Cardiac muscle cell (in vitro differentiated cells and primary cell): Measurements from ENCODE around the gene LPP. TPM values are rescaled to one million over a fixed set of nuclear protein-coding genes. Genes with fewer than 3 reads are reported as not detected.
A peak's percentile ranks its signal among the peaks of the same experiment; 100 is the strongest.

Source experiments
- DNase-seq, 2 donors: peaks; one replicate each; pipeline versions ENCODE4 v3.0.0 to v3.0.0-alpha.2; 2010 to 2017; ENCODE audit warnings: low read depth in 1 of 2, low spot score in 1 of 2
- H3K27ac ChIP-seq: fragments of 200-600 bp; sonication (generic); 2 replicates; pipeline ENCODE4 v1.5.1; 2016
- H3K27me3 ChIP-seq: fragments of 200-600 bp; sonication (generic); 2 replicates; pipeline ENCODE4 v1.6.0; 2016; ENCODE audit warnings: control low read depth
- H3K36me3 ChIP-seq: fragments of 200-600 bp; sonication (generic); 2 replicates; pipeline ENCODE4 v1.5.1; 2016; ENCODE audit warnings: control low read depth
- H3K4me1 ChIP-seq: fragments of 200-600 bp; sonication (generic); 2 replicates; pipeline ENCODE4 v1.8.1; 2017; ENCODE audit warnings: low read depth, mild to moderate bottlenecking, mixed run types
- H3K4me3 ChIP-seq: fragments of 200-600 bp; sonication (generic); 2 replicates; pipeline ENCODE4 v1.5.1; 2016; ENCODE audit warnings: mild to moderate bottlenecking
- H3K9me3 ChIP-seq: fragments of 200-600 bp; sonication (generic); 2 replicates; pipeline ENCODE4 v1.5.1; 2017; ENCODE audit warnings: low read depth, mild to moderate bottlenecking, control low read depth
- CTCF ChIP-seq: IDR thresholded peaks from 2 replicates; pipeline ENCODE4 v1.5.1; 2012; ENCODE audit warnings: low read depth, mild to moderate bottlenecking, low read length
- polyA plus RNA-seq: library from polyadenylated mRNA; unstranded; fragments of >200 nt; fragmentation: Nextera tagmentation; extraction: Ambion mirVana; gene quantifications from 2 replicates; pipeline ENCODE4 v1.2.1, GENCODE V29; 2016
- total RNA-seq: library from RNA; depleted of rRNA; stranded (reverse); fragments of >200 nt; gene quantifications from 2 replicates; pipeline ENCODE4 v1.2.3, GENCODE V29; 2016

Gene LPP
- total and polyA plus RNA-seq, 2 experiments from 2014 or later: 21.4 to 45.2 TPM

GRCh38 chr3:188271226-188271914, 117.4 kb downstream of the LPP start:
- no peak for TF ChIP-seq CTCF
- peaks cover 59% of the 10 kb centered on the region for H3K4me1 ChIP-seq
- H3K4me3 ChIP-seq: no peak overlapping the region
- no peaks in the 10 kb centered on the region for H3K27me3 ChIP-seq
- no peaks in the 10 kb centered on the region for H3K9me3 ChIP-seq
- no peak for DNase-seq
- H3K36me3 ChIP-seq: no peaks in the 10 kb centered on the region
- H3K27ac ChIP-seq: peak overlapping the region; percentile 98

GRCh38 chr3:188272481-188273372, 118.8 kb downstream of the LPP start:
- TF ChIP-seq CTCF: no peak
- no peaks in the 10 kb centered on the region for H3K36me3 ChIP-seq
- peak overlapping the region; percentile 98 for H3K27ac ChIP-seq
- H3K4me3 ChIP-seq: no peak overlapping the region
- no peaks in the 10 kb centered on the region for H3K9me3 ChIP-seq
- peaks cover 51% of the 10 kb centered on the region for H3K4me1 ChIP-seq
- no peaks in the 10 kb centered on the region for H3K27me3 ChIP-seq
- DNase-seq: peak in 1 of 2 donors; percentile 54

- Histone ChIP-seq H3K27me3 (no peaks in the 10 kb centered on the region), H3K4me3 (no peak overlapping the region), H3K9me3 (no peaks in the 10 kb centered on the region), H3K27ac (peak overlapping the region; percentile 70), H3K36me3 (no peaks in the 10 kb centered on the region), H3K4me1 (peaks cover 44% of the 10 kb centered on the region)
- no peak for TF ChIP-seq CTCF
- peak in 1 of 2 donors; percentile 38 for DNase-seq
Measured at GRCh38 chr3:188274249-188274915, 120.4 kb downstream of the LPP start.

GRCh38 chr3:188276375-188276774, 122.4 kb downstream of the LPP start:
- H3K36me3 ChIP-seq: no peaks in the 10 kb centered on the region
- no peaks in the 10 kb centered on the region for H3K9me3 ChIP-seq
- no peaks in the 10 kb centered on the region for H3K27me3 ChIP-seq
- H3K4me1 ChIP-seq: peaks cover 25% of the 10 kb centered on the region
- H3K27ac ChIP-seq: peak overlapping the region; percentile 19
- no peak for DNase-seq
- no peak for TF ChIP-seq CTCF
- no peak overlapping the region for H3K4me3 ChIP-seq

GRCh38 chr3:188278717-188279324, 124.9 kb downstream of the LPP start:
- no peak for TF ChIP-seq CTCF
- no peak overlapping the region for H3K27ac ChIP-seq
- H3K36me3 ChIP-seq: no peaks in the 10 kb centered on the region
- DNase-seq: no peak
- no peaks in the 10 kb centered on the region for H3K27me3 ChIP-seq
- peaks cover 32% of the 10 kb centered on the region for H3K4me1 ChIP-seq
- H3K4me3 ChIP-seq: no peak overlapping the region
- H3K9me3 ChIP-seq: no peaks in the 10 kb centered on the region
